ENCODE measurements around the gene ACTN1.

The ACTN1 gene

GRCh38 chr14:68938271-68939150 is 40.6 kb downstream of the ACTN1 start:
- no peak for FAIRE-seq
- no peak for DNase-seq (ENCODE audit: insufficient read length, low spot score)

GRCh38 chr14:68937471-68938270 is 41.4 kb downstream of the ACTN1 start:
- DNase-seq (ENCODE audit: insufficient read length, low spot score) = no peak

GRCh38 chr14:68936980-68937379 is 42.1 kb downstream of the ACTN1 start:
- FAIRE-seq (no peak), DNase-seq (ENCODE audit: insufficient read length, low spot score) (no peak)

More at GRCh38 chr14:68937471-68938270, 41.4 kb downstream of the ACTN1 start:
- FAIRE-seq = peak; percentile 91

- DNase-seq (ENCODE audit: insufficient read length, low spot score) = no peak
- no peak for FAIRE-seq
Measured at GRCh38 chr14:68936476-68936875, 42.6 kb downstream of the ACTN1 start.

- DNase-seq (ENCODE audit: insufficient read length, low spot score) (no peak), FAIRE-seq (peak; percentile 70)
Measured at GRCh38 chr14:68935761-68936214, 43.3 kb downstream of the ACTN1 start.

- peak; percentile 95 for FAIRE-seq
Measured at GRCh38 chr14:68934066-68934465, 45.0 kb downstream of the ACTN1 start.

GRCh38 chr14:68932686-68933085 is 46.4 kb downstream of the ACTN1 start:
- DNase-seq (ENCODE audit: insufficient read length, low spot score) (no peak), FAIRE-seq (peak; percentile 91)

More at GRCh38 chr14:68934066-68934465, 45.0 kb downstream of the ACTN1 start:
- DNase-seq (ENCODE audit: insufficient read length, low spot score) = no peak

- FAIRE-seq (peak; percentile 51), DNase-seq (ENCODE audit: insufficient read length, low spot score) (no peak)
Measured at GRCh38 chr14:68932231-68932630, 46.9 kb downstream of the ACTN1 start.

GRCh38 chr14:68931474-68932051 is 47.5 kb downstream of the ACTN1 start:
- DNase-seq (ENCODE audit: insufficient read length, low spot score) (no peak), FAIRE-seq (no peak)

GRCh38 chr14:68931063-68931462 is 48.0 kb downstream of the ACTN1 start:
- FAIRE-seq (peak; percentile 97), DNase-seq (ENCODE audit: insufficient read length, low spot score) (no peak)

GRCh38 chr14:68929623-68930307 is 49.3 kb downstream of the ACTN1 start:
- DNase-seq (ENCODE audit: insufficient read length, low spot score) = no peak
- peak; percentile 90 for FAIRE-seq

GRCh38 chr14:68928770-68929550 is 50.1 kb downstream of the ACTN1 start:
- DNase-seq (ENCODE audit: insufficient read length, low spot score) (no peak), FAIRE-seq (peak; percentile 98)

GRCh38 chr14:68927956-68928675 is 51.0 kb downstream of the ACTN1 start:
- DNase-seq (ENCODE audit: insufficient read length, low spot score) (no peak), FAIRE-seq (no peak)

- FAIRE-seq (no peak), DNase-seq (ENCODE audit: insufficient read length, low spot score) (no peak)
Measured at GRCh38 chr14:68927089-68927488, 52.0 kb downstream of the ACTN1 start.

GRCh38 chr14:68926236-68926635 is 52.9 kb downstream of the ACTN1 start:
- DNase-seq (ENCODE audit: insufficient read length, low spot score) (no peak), FAIRE-seq (no peak)

- DNase-seq (ENCODE audit: insufficient read length, low spot score) = no peak
- FAIRE-seq = no peak
Measured at GRCh38 chr14:68925373-68925772, 53.7 kb downstream of the ACTN1 start.

- peak; percentile 99 for FAIRE-seq
- peak; percentile 56 for DNase-seq (ENCODE audit: insufficient read length, low spot score)
Measured at GRCh38 chr14:68924186-68925158, 54.6 kb downstream of the ACTN1 start.

- DNase-seq (ENCODE audit: insufficient read length, low spot score) = no peak
- peak; percentile 96 for FAIRE-seq
Measured at GRCh38 chr14:68922886-68923285, 56.2 kb downstream of the ACTN1 start.

All from HTR-8/SVneo (cell line).